GM12878 (cell line): ENCODE measurements around the gene IL17F. TPM values are rescaled to one million over a fixed set of nuclear protein-coding genes. Genes with fewer than 3 reads are reported as not detected.

Experiments used
- CHD1 ChIP-seq: IDR thresholded peaks from 2 replicates; pipeline ENCODE4 v1.6.1; 2012; ENCODE audit warnings: low read depth, low read length, improper control_type of control experiment
- FOXK2 ChIP-seq: fragments of 450-650 bp; IDR thresholded peaks from 2 replicates; pipeline ENCODE4 v1.6.1; 2017; ENCODE audit warnings: mild to moderate bottlenecking, moderate library complexity
- IKZF2 ChIP-seq, 2 experiments: fragments of 450-650 bp; IDR thresholded peaks; 2 replicates each; pipeline ENCODE4 v1.6.1; 2017; ENCODE audit warnings: mild to moderate bottlenecking in 2 of 2, moderate library complexity in 2 of 2
- IRF5 ChIP-seq: fragments of 450-650 bp; IDR thresholded peaks from 2 replicates; pipeline ENCODE4 v1.6.1; 2017; ENCODE audit warnings: borderline replicate concordance
- KDM1A ChIP-seq: fragments of 200-600 bp; sonication (generic); IDR thresholded peaks from 2 replicates; pipeline ENCODE4 v1.6.1; 2016; ENCODE audit warnings: borderline replicate concordance
- MXI1 ChIP-seq: fragments of 150-350 bp; IDR thresholded peaks from 2 replicates; pipeline ENCODE4 v1.6.1; 2011; ENCODE audit warnings: low read depth, mild to moderate bottlenecking, inconsistent platforms, low read length, improper control_type of control experiment
- NFXL1 ChIP-seq: fragments of 450-650 bp; IDR thresholded peaks from 2 replicates; pipeline ENCODE4 v1.6.1; 2017; ENCODE audit warnings: antibody characterized with exemption, mild to moderate bottlenecking, borderline replicate concordance
- POU2F2 ChIP-seq: IDR thresholded peaks from 3 replicates; pipeline ENCODE4 v1.6.1; 2011; ENCODE audit warnings: low read depth, mild to moderate bottlenecking, low read length, borderline replicate concordance
- RBBP5 ChIP-seq: fragments of 200-600 bp; sonication (generic); conservative IDR thresholded peaks from 2 replicates; pipeline ENCODE4 v1.6.1; 2016
- RELA ChIP-seq: fragments of 450-650 bp; IDR thresholded peaks from 2 replicates; pipeline ENCODE4 v1.8.0; 2014; ENCODE audit warnings: borderline replicate concordance; ENCODE audit not compliant: partially characterized antibody
- SMARCA5 ChIP-seq: fragments of 450-650 bp; IDR thresholded peaks from 2 replicates; pipeline ENCODE4 v1.6.1; 2017; ENCODE audit warnings: mild to moderate bottlenecking
- SP1 ChIP-seq: IDR thresholded peaks from one replicate; pipeline ENCODE4 v1.6.1; 2011; ENCODE audit warnings: low read depth, low read length
- STAT1 ChIP-seq: fragments of 450-650 bp; conservative IDR thresholded peaks from 2 replicates; pipeline ENCODE4 v1.6.1; 2014; ENCODE audit warnings: antibody characterized with exemption, mild to moderate bottlenecking
- TAF1 ChIP-seq: IDR thresholded peaks from 2 replicates; pipeline ENCODE4 v1.6.1; 2011; ENCODE audit warnings: mild to moderate bottlenecking, low read depth, low read length, borderline replicate concordance
- TBL1XR1 ChIP-seq: IDR thresholded peaks from 2 replicates; pipeline ENCODE4 v1.6.1; 2012; ENCODE audit warnings: low read depth, low read length, improper control_type of control experiment
- TCF7 ChIP-seq: IDR thresholded peaks from 2 replicates; pipeline ENCODE4 v1.6.1; 2014; ENCODE audit warnings: antibody characterized with exemption, borderline replicate concordance
- USF1 ChIP-seq: IDR thresholded peaks from 2 replicates; pipeline ENCODE4 v1.6.1; 2011; ENCODE audit warnings: borderline replicate concordance, low read depth, mild to moderate bottlenecking, moderate library complexity, mixed read lengths, low read length; ENCODE audit not compliant: insufficient read depth; ENCODE audit errors: extremely low read length
- ZBED1 ChIP-seq: IDR thresholded peaks from 2 replicates; pipeline ENCODE4 v1.6.1; 2016; ENCODE audit warnings: borderline replicate concordance
- ZBTB40 ChIP-seq: fragments of 450-650 bp; IDR thresholded peaks from 2 replicates; pipeline ENCODE4 v1.6.1; 2016; ENCODE audit warnings: mild to moderate bottlenecking, moderate library complexity, borderline replicate concordance
- ZNF217 ChIP-seq: fragments of 450-650 bp; IDR thresholded peaks from 2 replicates; pipeline ENCODE4 v1.6.1; 2017; ENCODE audit warnings: antibody characterized with exemption, mild to moderate bottlenecking
- polyA plus RNA-seq, 11 experiments: library from polyadenylated mRNA; depleted of rRNA in 4 of 11; unstranded in 6 of 11; stranded (reverse) in 5 of 11; fragments of >200 nt; fragmentation: Nextera tagmentation in 4 of 11; fragmentation: Illumina TruSeq in 1 of 11; extraction: Ambion mirVana in 4 of 11; extraction: Trizol in 1 of 11; gene quantifications; 1 replicate in 1 of 11; 2 replicates in 10 of 11; pipeline versions ENCODE4 v1.2.1 to v1.2.3, GENCODE V29; 2011 to 2016; ENCODE audit warnings: inconsistent platforms in 2 of 11, missing spikeins in 2 of 11, low read depth in 1 of 11
- total RNA-seq, 4 experiments: library from RNA; depleted of rRNA in 3 of 4; stranded (reverse); fragments of >200 nt in 3 of 4; fragmentation: Illumina TruSeq in 1 of 4; extraction: Trizol in 1 of 4; gene quantifications; 2 replicates each; pipeline versions ENCODE4 v1.2.1 to v1.2.3, GENCODE V29; 2013 to 2021
- TF ChIP-seq, protein P1 (sequence below): fragments of 450-650 bp; conservative IDR thresholded peaks from 2 replicates; pipeline ENCODE4 v1.6.1; 2017; ENCODE audit warnings: mild to moderate bottlenecking, moderate library complexity
- TF ChIP-seq, protein P2 (sequence below): fragments of 450-650 bp; IDR thresholded peaks from 2 replicates; pipeline ENCODE4 v1.6.1; 2016; ENCODE audit warnings: mild to moderate bottlenecking

IL17F gene
- total and polyA plus RNA-seq, 10 of the 15 experiments (the other 5 are each of a cell fraction or from before 2014, with no cell fraction given), result 0.20 TPM; not detected in 9

DNA sequence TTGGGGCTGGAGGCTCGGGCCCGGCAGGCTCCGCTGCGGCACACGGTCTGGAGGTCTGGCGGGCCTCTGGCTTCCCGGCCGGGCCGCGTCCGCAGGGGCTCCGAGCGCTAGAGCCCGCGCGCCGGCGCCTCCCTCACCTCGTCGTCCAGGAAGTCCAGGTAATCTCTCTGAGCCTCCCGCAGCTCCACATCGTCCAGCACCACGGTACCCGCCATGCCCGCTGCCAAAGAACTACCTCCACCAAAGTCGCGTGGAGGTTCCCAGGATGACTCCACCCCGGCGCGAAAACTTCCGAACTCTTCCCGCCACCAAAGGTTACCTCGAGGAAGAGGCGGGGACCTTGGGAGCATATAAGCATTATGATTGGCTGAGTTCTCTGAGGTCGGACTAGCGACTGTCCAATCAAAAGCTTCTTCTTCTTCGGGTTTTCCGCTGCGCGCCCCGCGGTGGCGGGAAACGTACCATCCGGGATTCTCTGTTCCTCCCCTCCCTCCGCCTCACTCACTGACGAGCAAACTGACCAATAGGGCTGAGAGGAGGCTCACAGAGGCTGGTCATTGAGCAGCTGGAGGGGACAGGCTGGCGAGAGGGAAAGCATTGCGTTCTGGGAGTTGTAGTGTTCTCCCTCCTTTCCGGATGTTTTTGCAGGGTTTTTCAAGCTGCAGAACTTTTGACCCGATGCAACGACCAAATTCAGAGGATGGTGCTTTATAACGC, 40.3 kb upstream of the IL17F start, which contains the start of gene MCM3 (continued):
- TF ChIP-seq SMARCA5 (0 out of 2 replicates have a peak, but pooled peaks have one; percentile 59), SP1 (peak; percentile 93), KDM1A (no peak), USF1 (no peak), POU2F2 (0 out of 3 replicates have a peak, but pooled peaks have one; percentile 9), IRF5 (no peak), STAT1 (no peak), TAF1 (peak; percentile 74), MXI1 (peak; percentile 92), RBBP5 (no peak), ZNF217 (no peak), ZBED1 (no peak), TCF7 (no peak), CHD1 (no peak; the same call in 1 of the 2 replicates), ZBTB40 (peak; percentile 90; the same call in 1 of the 2 replicates), TBL1XR1 (no peak), RELA (peak; percentile 21), IKZF2 (IDR thresholded peaks at IDR 0.05) (peak in 1 of 2 experiments; percentile 26; a peak in 1 of 4 replicates), FOXK2 (no peak), NFXL1 (no peak)
- TF ChIP-seq, protein P1, sequence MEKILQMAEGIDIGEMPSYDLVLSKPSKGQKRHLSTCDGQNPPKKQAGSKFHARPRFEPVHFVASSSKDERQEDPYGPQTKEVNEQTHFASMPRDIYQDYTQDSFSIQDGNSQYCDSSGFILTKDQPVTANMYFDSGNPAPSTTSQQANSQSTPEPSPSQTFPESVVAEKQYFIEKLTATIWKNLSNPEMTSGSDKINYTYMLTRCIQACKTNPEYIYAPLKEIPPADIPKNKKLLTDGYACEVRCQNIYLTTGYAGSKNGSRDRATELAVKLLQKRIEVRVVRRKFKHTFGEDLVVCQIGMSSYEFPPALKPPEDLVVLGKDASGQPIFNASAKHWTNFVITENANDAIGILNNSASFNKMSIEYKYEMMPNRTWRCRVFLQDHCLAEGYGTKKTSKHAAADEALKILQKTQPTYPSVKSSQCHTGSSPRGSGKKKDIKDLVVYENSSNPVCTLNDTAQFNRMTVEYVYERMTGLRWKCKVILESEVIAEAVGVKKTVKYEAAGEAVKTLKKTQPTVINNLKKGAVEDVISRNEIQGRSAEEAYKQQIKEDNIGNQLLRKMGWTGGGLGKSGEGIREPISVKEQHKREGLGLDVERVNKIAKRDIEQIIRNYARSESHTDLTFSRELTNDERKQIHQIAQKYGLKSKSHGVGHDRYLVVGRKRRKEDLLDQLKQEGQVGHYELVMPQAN, result peak; percentile 98
- TF ChIP-seq, protein P2, sequence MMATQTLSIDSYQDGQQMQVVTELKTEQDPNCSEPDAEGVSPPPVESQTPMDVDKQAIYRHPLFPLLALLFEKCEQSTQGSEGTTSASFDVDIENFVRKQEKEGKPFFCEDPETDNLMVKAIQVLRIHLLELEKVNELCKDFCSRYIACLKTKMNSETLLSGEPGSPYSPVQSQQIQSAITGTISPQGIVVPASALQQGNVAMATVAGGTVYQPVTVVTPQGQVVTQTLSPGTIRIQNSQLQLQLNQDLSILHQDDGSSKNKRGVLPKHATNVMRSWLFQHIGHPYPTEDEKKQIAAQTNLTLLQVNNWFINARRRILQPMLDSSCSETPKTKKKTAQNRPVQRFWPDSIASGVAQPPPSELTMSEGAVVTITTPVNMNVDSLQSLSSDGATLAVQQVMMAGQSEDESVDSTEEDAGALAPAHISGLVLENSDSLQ, result peak; percentile 98
